Esophagus mucosa (tissue), 1 donor: ENCODE results near the gene CMSS1. TPM values are rescaled to one million over a fixed set of nuclear protein-coding genes. Genes with fewer than 3 reads are reported as not detected.
A peak's percentile ranks its signal among the peaks of the same experiment; 100 is the strongest.
"Not testable (repeated sequence)": the region's sequence is repeated elsewhere in the genome, so short reads cannot be mapped to it uniquely, and the experiment has no call there.

Experiments
- ATAC-seq: fragments of 200-7000 bp; cut with Tn5 transposase; one replicate; pipeline ENCODE4 v1.9.1; 2020
- total RNA-seq: library from RNA; stranded (reverse); gene quantifications from one replicate; pipeline ENCODE4 v1.2.4, GENCODE V29; 2023
- donor health status: DM: yes; HTN: yes; CAD: no.

The CMSS1 gene
- total RNA-seq, 1 donor from 2014 or later = 24.5 TPM

DNA sequence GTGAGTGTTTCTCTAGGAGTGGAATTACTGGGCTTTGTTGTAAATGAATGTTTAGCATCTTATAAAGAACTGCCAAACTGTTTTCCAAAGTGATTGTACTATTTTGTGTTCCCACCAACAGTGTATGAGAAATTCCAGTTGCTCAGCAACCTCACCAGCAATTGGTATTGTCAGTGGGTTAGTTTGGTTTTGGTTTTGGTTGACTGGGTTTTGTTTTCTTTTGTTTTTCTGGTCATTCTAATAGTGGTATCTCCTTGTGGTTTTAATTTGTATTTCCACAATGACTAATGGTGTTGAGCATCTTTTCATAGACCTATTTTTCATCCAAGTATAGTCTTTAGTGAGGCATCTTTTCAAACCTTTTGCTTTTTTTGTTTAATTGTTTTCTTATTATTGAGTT is 269.5 kb downstream of the CMSS1 start:
- no peak for ATAC-seq

GRCh38 chr3:100088735-100089368 is 271.2 kb downstream of the CMSS1 start:
- no peak for ATAC-seq

DNA sequence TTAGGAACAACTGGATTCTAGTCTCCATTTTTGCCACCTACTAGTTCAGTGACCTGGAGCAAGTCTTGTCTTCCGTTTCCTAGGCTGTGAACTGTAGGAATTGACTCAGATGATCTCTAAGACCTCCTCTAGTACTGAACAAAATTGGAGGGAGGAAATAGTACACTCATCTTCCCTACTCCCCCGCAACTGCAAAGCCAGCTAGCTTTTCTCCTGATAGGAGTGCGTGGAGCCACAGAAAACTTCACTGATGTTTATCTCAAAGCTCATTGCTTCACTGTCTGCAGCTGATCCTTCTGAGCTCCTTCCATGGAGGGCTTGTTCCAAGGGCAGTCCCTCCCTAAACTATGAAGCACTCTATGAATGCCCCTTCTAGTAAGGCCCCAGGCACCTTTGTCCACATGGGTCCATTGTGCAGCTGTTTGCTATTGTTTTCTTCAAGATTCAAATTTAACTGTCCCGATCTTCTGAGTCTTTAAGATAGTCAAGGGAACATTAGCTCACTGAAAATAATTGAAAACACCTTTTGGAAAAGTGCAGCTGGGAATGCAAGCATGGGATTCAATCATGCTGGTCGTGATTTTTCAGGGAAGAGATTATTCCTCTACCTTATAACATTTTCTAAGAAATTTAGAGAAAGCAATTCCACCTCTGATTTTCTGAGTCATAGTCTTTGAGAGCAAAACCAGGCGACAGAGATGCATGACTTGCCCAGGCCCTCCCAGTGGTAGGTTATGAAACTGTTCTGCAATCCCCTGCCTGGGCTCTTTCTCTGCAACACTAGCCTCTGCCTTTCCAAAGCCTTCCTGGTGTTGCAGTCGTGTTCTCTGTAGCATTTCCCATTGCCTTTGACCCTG is 272.4 kb downstream of the CMSS1 start:
- ATAC-seq = peak; percentile 81

DNA sequence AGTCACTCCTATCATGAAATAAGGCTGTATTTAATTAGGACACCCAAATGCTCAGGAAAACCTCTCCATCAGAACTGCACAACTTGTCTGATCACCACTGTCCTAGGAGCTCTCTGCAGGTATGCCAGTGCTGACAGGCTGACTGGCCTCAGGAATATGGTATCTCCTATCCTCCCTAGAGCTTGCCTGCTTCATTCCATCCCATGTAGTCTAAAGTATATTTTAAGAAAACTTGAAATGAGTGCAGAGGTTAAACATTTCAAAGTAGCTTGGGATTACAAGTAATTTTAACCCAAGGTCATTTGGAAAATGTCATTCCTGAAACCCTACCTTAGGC is 273.0 kb downstream of the CMSS1 start:
- no peak for ATAC-seq

DNA sequence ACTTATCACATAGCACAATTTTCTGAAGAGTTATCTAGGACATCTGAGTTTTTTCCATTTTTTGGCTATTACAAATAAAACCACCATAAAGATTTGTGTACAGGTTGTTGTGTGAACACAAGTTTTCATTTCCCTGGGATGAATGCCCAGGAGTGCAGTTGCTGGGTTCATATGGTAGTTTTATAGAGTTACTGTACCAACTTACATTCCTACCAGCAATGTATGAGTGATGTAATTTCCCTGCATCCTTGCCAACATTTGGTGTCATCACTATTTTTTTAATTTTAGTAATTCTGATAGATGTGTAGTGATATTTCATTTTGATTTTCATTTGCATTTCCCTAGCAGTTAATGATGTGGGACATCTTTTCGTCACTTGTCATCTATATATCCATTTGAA is 276.2 kb downstream of the CMSS1 start:
- no peak for ATAC-seq

DNA sequence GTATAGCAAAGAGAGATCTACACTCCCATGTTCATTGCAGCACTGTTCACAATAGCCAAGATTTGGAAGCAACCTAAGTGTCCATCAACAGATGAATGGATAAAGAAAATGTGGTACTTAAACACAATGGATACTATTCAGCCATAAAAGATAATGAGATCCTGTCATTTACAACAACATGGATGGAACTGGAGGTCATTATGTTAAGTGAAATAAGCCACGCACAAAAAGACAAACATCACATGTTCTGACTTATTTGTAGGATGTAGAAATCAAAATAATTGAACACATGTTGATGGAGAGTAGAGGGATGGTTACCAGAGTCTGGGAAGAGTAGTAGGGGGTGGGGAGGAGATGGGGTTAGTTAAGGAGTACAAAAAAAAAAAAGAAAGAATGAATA is 278.6 kb downstream of the CMSS1 start:
- not testable (repeated sequence) for ATAC-seq

- ATAC-seq = no peak
Observed at GRCh38 chr3:100096866-100097265, 279.2 kb downstream of the CMSS1 start.

GRCh38 chr3:100097919-100098783 is 280.5 kb downstream of the CMSS1 start:
- peak; percentile 64 for ATAC-seq

- ATAC-seq = no peak
Observed at GRCh38 chr3:100098784-100099070, 281.1 kb downstream of the CMSS1 start.

DNA sequence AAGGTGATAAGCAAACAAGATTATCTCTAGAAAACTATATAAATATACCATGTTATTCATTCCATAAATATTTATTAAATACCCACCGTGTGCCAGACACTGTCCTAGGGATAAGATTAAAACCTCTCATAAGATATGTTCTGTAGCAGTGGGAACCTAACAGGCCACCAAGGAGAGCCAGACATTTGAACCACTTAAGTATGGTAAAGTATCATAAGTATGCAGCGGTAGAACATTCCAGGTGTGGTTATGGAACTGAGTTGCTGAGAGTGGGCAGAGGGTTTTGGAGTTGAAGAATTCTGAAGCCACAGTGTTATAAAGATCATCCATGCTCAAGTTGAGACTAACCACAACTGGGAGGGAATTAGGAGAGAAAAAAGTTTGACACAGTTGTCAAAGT is 282.0 kb downstream of the CMSS1 start:
- ATAC-seq = no peak

GRCh38 chr3:100100425-100100824 is 282.8 kb downstream of the CMSS1 start:
- no peak for ATAC-seq

DNA sequence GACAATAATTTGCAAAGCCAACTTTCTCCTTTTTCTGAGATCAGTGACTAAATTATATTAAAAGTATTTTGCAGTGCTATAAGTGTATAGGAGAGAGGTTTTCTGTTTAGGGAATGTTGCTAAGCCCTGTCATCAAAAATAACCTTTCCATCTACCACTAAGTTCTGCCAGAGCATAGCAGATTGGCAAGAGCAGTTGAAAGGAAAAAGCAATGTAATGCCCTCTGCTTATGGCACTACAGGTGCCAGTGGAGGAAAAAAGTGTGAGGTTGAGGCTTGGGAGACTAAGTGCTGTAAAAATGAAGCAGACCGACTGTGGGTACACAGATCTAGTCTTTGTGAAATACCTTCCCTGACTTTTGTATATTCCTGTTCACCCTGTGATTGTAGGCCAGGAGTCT is 285.1 kb downstream of the CMSS1 start:
- no peak for ATAC-seq

GRCh38 chr3:100103558-100104441 is 286.1 kb downstream of the CMSS1 start:
- ATAC-seq = no peak

DNA sequence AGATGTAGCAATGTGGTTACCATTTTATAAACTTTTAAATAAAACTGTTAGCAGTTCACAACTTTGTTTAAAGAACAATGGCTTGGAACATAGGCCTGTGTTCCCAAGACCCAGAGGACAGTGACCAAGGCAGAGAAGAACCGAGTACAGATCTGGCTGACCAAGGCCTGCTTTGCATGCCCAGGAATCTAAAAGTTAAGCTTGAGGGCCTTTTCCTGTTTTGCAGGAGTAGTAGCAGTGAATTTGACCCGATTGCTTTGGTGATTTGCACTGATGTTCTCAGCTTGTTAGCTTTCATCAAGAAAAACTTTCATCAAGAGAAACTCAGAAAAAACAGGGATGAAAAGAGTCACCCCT is 286.8 kb downstream of the CMSS1 start:
- no peak for ATAC-seq

GRCh38 chr3:100104817-100105413 is 287.3 kb downstream of the CMSS1 start:
- ATAC-seq = no peak

- no peak for ATAC-seq
Observed at GRCh38 chr3:100105501-100105900, 287.8 kb downstream of the CMSS1 start.

DNA sequence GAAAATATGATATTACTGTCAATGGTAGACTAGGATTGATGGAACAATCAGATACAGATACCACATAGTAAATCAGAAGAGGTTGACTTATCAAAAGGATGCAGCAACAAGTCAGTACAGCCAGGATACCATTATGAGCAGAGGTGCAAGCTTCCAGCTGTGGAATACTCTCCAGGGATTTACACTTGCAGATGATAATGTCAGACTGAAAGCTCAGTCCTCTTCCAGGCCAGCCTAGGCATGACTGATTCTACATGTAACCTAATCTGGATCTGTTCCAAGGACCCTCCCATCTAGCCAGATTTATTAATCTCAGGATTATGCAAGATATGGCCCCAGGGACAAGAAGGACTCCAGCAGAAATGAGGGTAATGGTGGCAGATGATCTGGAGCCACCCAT is 288.4 kb downstream of the CMSS1 start:
- ATAC-seq = peak; percentile 35

DNA sequence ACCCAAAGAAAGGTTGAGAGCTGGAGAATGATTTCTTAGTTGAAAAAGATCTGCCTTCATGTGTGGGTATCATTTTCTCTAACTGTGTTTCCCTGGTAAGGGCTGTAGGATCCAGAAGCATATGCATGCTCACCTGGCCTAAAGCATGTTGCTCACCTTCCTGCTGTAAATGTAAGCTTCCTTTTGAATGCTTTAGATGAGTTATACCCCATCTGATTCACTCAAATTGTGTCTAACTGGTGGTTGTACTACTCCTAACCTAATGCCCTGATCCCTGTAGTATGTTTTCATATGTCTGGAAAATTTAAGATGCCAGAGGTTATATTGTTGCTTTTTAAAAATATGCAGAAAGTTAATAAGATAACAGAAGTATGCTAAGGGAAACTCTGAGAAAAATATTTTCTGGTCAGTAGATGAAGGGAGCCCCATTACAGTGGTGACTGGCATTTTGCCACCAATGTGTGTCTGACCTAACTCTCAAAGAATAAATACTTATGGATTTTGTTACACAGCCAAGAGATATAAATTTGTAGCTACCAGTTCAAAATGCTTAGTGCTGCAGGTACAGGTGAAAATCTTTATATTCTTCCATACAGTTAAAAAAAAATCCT is 289.0 kb downstream of the CMSS1 start:
- peak; percentile 83 for ATAC-seq

GRCh38 chr3:100107221-100107814 is 289.7 kb downstream of the CMSS1 start:
- peak; percentile 78 for ATAC-seq

GRCh38 chr3:100108464-100109079 is 290.9 kb downstream of the CMSS1 start:
- ATAC-seq = no peak

- ATAC-seq = no peak
Observed at GRCh38 chr3:100110162-100110561, 292.5 kb downstream of the CMSS1 start.
